PC-9 (cell line): ENCODE measurements around the gene HEMK1.

Experiments
- EZH2 ChIP-seq: fragments of 200-600 bp; sonication (generic); IDR thresholded peaks from 2 replicates; pipeline ENCODE4 v1.8.0; 2017; ENCODE audit warnings: antibody characterized with exemption, low read depth
- TF ChIP-seq, protein P1 (sequence below): fragments of 200-600 bp; sonication (generic); conservative IDR thresholded peaks from 2 replicates; pipeline ENCODE4 v1.6.1; 2017; ENCODE audit warnings: mixed run types, antibody characterized with exemption, mild to moderate bottlenecking, moderate library complexity

DNA sequence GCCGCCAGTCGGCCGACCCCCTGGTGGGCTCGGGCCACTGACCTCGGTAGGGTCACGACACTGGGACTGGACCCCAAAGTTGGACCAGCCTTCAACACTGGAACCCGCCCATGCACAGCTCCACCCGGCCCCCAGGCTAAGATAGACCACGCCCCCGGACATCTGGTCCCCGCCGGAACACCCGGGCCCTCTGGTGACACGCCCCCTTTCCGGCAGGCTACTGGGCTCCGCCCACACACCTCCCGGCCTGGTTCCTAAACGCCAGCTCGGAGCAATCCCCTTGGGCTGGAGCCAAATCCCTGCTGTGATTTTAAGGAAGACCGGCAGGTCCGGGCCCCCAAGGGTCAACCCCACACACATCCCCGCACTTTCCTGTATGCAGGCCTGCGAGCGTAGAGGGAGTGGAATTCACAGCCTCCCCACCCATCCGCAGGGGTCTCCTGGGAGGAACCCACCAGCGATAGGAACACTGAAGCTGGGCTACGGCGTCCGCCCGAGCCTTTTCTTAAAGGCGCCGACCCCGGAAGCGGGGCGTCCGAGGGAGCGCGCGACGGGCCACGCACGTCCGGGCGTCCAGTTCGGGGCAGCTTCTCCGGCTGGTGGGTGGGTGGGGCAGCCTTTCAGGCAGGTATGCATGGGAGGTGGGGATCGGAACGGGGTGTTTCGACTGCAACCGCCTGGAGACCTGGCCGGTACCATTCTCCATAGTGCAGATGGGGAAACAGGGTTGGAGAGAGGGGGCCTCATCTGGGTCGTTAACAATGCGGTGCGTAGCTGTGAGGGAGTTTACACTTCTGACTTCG lies at the start of gene HEMK1:
- TF ChIP-seq, protein P1, sequence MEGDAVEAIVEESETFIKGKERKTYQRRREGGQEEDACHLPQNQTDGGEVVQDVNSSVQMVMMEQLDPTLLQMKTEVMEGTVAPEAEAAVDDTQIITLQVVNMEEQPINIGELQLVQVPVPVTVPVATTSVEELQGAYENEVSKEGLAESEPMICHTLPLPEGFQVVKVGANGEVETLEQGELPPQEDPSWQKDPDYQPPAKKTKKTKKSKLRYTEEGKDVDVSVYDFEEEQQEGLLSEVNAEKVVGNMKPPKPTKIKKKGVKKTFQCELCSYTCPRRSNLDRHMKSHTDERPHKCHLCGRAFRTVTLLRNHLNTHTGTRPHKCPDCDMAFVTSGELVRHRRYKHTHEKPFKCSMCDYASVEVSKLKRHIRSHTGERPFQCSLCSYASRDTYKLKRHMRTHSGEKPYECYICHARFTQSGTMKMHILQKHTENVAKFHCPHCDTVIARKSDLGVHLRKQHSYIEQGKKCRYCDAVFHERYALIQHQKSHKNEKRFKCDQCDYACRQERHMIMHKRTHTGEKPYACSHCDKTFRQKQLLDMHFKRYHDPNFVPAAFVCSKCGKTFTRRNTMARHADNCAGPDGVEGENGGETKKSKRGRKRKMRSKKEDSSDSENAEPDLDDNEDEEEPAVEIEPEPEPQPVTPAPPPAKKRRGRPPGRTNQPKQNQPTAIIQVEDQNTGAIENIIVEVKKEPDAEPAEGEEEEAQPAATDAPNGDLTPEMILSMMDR = no peak
- TF ChIP-seq EZH2 = no peak
